Subcutaneous abdominal adipose tissue (tissue), 5 donors: ENCODE results near the gene CNOT1.
A peak's percentile ranks its signal among the peaks of the same experiment; 100 is the strongest.

Experiments used
- H3K27ac ChIP-seq: one replicate; pipeline ENCODE4 v1.7.0; 2013; ENCODE audit warnings: low read depth, mild to moderate bottlenecking, inconsistent platforms, low read length, moderate library complexity
- H3K27me3 ChIP-seq, 5 donors: one replicate each; pipeline ENCODE4 v1.7.0; 2013; ENCODE audit warnings: low read length in 5 of 5, inconsistent platforms in 1 of 5; ENCODE audit not compliant: control insufficient read depth in 5 of 5, insufficient read depth in 4 of 5
- H3K36me3 ChIP-seq, 5 donors: one replicate each; pipeline ENCODE4 v1.7.0; 2013; ENCODE audit warnings: low read length in 5 of 5; ENCODE audit not compliant: control insufficient read depth in 5 of 5, insufficient read depth in 5 of 5
- H3K4me1 ChIP-seq, 5 donors: one replicate each; pipeline ENCODE4 v1.7.0; 2013; ENCODE audit warnings: low read length in 5 of 5, mild to moderate bottlenecking in 3 of 5, moderate library complexity in 1 of 5; ENCODE audit not compliant: control insufficient read depth in 5 of 5, insufficient read depth in 5 of 5
- H3K4me3 ChIP-seq, 5 donors: one replicate each; pipeline ENCODE4 v1.7.0; 2013; ENCODE audit warnings: low read length in 5 of 5, low read depth in 1 of 5
- H3K9ac ChIP-seq, 5 donors: one replicate each; pipeline ENCODE4 v1.7.0; 2013; ENCODE audit warnings: low read length in 5 of 5, mild to moderate bottlenecking in 4 of 5, moderate library complexity in 3 of 5
- H3K9me3 ChIP-seq, 5 donors: one replicate each; pipeline ENCODE4 v1.7.0; 2013; ENCODE audit warnings: low read length in 5 of 5; ENCODE audit not compliant: control insufficient read depth in 5 of 5
- donor health status: healthy.
- donor health status: healthy.
- donor health status: healthy.
- donor health status: healthy.
- donor health status: healthy.

The CNOT1 gene

DNA sequence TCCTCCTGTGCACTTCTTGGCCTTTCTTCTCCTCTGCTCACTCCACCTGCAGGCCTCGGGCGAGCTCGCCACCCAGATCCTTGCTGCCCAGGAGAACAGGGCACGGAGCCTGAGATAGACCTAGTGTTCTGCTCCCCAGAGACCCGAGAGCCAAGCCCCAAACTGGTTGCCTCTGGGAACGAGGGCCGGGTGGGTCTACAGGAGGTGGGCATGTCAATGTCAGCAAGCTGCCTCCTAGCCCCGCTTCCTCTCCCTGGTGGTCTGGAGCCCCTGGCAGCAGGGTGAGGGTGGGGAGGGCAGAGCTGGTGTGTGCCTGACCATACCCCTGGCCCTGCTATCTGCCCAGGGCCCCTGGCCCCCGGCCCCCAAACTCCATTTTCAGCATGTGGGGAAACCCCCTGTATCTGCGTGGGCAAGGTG, 130.5 kb downstream of the CNOT1 start:
- Histone ChIP-seq H3K4me3 (no peak overlapping the region), H3K27ac (no peak overlapping the region), H3K36me3 (no peaks in the 10 kb centered on the region), H3K4me1 (peaks cover 0 to 26% (median 17%) of the 10 kb centered on the region in 5 donors), H3K9ac (no peak overlapping the region), H3K27me3 (peaks cover 37 to 64% (median 49%) of the 10 kb centered on the region in 5 donors), H3K9me3 (no peaks in the 10 kb centered on the region)

DNA sequence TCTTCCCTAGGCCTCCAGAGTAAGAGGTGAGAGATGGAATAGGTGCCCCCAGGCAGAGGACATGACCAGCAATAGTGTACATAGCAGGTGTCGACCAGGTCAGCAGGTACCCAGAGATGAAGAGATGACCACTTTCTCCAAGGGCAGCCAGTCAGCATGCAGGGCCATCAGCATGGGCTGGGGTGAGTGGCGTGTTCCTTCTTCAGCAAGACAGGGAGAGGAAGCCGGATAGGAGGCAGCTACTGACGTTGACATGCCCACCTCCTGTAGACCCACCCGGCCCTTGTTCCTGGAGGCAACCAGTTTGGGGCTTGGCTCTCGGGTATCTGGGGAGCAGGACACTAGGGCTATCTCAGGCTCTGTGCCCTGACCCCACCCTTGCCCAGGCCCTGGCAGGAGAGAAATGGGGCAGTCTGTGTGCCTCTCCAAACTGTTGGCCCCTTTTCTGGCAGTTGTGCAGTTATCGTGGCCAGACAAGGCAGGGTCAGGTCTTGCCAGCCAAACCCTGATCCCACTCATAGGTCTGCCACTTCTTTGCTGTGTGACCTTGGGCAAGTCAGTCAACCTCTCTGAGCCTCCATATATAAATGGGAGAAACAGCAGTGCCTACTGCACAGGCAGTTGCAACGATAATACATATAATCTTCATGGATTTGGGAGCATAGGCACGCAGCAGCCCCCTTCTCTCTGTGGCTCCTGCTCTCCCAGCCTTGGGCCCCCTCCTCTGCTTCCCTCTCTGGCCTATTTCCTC, 131.1 kb downstream of the CNOT1 start:
- H3K4me3 ChIP-seq = no peak overlapping the region
- peaks cover 37 to 58% (median 45%) of the 10 kb centered on the region in 5 donors for H3K27me3 ChIP-seq
- H3K27ac ChIP-seq = no peak overlapping the region
- no peak overlapping the region for H3K9ac ChIP-seq
- peaks cover 0 to 26% (median 17%) of the 10 kb centered on the region in 5 donors for H3K4me1 ChIP-seq
- H3K36me3 ChIP-seq = no peaks in the 10 kb centered on the region
- no peaks in the 10 kb centered on the region for H3K9me3 ChIP-seq

DNA sequence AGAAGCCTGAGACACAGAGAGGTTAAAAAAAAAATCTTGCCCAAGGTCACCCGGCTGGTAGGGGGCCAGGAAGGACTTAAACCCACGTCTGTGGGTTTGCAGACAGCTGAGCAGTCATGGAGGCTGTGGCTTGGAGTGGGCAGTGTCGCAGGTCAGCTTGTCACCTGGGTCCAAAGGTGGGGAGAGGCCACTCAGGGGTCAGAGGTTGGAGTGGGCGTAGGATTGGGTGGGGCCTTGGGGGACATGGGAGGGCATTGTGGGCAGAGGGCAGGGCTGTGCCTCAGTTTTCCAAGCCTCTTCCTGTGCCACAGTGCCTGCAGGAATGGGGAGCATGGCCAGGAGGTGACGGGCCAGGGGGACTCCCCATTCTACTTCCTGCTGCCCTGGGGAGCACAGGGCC, 131.7 kb downstream of the CNOT1 start:
- Histone ChIP-seq H3K27ac (no peak overlapping the region), H3K9me3 (no peaks in the 10 kb centered on the region), H3K9ac (no peak overlapping the region), H3K36me3 (no peaks in the 10 kb centered on the region), H3K4me1 (peaks cover 0 to 26% (median 17%) of the 10 kb centered on the region in 5 donors), H3K27me3 (peaks cover 34 to 52% (median 41%) of the 10 kb centered on the region in 5 donors), H3K4me3 (no peak overlapping the region)

DNA sequence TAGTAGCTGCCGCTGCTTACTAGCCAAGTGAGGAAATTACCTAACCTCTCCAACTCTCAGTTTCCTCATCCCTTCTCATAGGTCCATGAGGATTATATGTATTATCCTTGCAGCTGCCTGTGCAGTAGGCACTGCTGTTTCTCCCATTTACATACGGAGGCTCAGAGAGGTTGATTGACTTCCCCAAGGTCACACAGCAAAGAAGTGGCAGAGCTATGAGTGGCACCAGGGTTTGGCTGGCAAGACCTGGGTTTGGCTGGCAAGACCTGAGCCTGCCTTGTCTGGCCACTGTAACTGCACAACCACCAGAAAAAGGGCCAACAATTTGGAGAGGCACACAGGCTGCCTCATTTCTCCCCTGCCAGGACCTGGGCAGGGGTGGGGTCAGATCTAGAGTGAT, 132.2 kb downstream of the CNOT1 start:
- no peak overlapping the region for H3K27ac ChIP-seq
- H3K9me3 ChIP-seq = no peaks in the 10 kb centered on the region
- peaks cover 0 to 26% (median 17%) of the 10 kb centered on the region in 5 donors for H3K4me1 ChIP-seq
- H3K36me3 ChIP-seq = no peaks in the 10 kb centered on the region
- peaks cover 33 to 48% (median 36%) of the 10 kb centered on the region in 5 donors for H3K27me3 ChIP-seq
- H3K4me3 ChIP-seq = no peak overlapping the region
- H3K9ac ChIP-seq = no peak overlapping the region

DNA sequence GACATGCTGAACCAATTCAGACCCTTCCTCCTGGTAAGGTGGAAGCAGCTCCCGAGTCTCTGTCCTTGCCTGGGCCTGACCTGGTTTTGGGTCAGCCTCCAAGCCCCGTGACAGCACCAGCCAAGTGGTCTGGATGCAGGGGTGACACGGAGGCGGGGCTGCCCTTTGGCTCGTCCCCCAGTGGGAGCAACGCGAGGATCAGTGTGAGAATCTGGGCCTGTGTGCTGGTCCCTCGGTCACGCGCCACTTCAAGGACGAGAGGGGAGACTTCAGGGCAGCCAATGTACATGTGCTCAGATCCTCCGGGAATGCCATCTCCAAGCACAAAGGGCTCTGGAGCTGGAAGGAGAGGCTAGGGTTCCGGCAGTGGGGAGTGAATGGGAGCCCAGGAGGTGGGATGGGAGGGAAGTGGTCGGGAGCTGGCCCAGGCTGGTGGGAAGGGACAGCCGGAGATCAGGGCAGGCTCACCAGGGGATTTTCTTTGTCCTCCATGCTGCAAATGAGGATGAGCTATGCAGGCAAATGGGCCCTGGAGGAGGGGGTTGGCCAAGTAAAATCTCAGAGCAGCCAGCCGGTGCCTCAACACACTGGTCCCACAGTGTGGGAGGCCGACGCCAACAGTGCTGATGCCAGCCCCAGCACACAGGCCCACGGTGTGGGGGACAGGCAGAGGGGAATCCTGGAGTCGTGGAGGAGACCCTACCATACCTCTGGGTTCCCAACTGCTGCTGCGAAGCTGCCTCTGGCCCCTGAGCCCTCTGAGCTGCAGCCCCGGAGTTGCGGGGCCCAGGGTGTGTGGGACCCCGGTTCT, 133.9 kb downstream of the CNOT1 start:
- peak overlapping the region in 3 of 5 donors; percentile 12 to 26 (median 17) for H3K4me3 ChIP-seq
- H3K9me3 ChIP-seq = no peaks in the 10 kb centered on the region
- no peaks in the 10 kb centered on the region for H3K36me3 ChIP-seq
- H3K27ac ChIP-seq = no peak overlapping the region
- H3K4me1 ChIP-seq = peaks cover 0 to 16% (median 9%) of the 10 kb centered on the region in 5 donors
- H3K9ac ChIP-seq = peak overlapping the region in 1 of 5 donors; percentile 21
- H3K27me3 ChIP-seq = peaks cover 15 to 30% (median 19%) of the 10 kb centered on the region in 5 donors

DNA sequence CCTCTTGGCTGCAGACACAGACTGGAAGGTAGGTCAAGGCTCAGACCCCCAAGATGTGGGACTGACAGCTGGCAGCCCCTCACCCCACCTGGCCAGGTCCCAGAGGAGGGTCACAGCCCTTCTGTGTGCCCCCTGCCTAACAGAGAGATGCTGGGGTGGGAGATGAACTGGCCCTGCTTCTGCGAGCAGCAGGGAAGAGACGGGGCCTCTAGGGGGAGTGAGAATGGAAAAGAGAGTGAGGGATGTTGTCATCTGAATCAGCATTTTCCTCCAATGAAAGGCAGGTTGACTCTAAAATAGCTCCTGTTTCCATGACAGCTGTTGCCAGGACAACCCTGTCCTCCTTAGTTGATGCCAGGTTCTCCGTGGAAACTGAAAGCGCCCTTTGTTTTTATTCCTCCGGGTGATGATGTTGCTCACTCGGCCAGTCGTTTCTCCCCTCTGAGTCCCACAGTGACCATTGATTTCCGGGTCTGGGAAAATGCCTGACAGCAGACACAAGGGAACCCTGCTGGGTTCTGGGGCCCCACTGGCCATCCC, 134.6 kb downstream of the CNOT1 start:
- H3K9ac ChIP-seq = peak overlapping the region in 1 of 5 donors; percentile 21
- no peak overlapping the region for H3K27ac ChIP-seq
- peaks cover 0 to 11% (median 5%) of the 10 kb centered on the region in 5 donors for H3K4me1 ChIP-seq
- no peaks in the 10 kb centered on the region for H3K9me3 ChIP-seq
- H3K36me3 ChIP-seq = no peaks in the 10 kb centered on the region
- peaks cover 8 to 23% (median 12%) of the 10 kb centered on the region in 5 donors for H3K27me3 ChIP-seq
- peak overlapping the region in 3 of 5 donors; percentile 12 to 26 (median 17) for H3K4me3 ChIP-seq

DNA sequence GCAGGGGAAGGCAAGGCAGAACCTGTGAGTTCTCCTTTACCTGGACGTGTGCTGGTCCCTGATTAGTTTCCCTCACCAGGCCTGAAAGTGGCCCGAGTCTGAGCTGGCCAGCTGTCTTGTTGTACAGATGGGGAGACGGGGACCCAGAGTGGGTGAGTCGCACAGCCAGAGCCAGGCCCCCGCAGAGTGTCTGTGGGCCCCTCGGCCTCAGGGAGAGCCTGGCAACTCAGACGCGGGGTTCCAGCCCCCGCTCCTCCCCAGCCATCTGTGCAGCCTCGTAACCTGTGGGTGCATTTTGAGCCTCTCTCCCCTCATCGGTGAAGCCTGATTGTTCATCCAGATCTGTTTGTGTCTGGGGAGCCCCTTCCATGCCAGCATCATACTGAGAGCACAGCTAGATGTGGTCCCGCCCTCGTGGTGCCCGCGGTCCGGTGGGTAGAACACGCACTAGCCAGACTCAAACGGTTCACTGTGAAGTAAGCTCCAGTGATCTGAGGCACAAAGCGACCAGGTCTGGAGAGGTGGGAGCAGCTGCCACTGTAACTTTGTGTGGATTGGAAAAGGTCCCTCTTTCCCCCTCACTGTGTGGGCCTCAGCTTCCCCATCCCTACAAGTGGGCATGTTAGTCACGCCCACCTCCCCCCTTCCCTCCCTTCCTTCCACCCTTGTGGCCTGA, 135.7 kb downstream of the CNOT1 start:
- Histone ChIP-seq H3K9me3 (no peaks in the 10 kb centered on the region), H3K4me3 (no peak overlapping the region), H3K27me3 (peaks cover 3 to 13% (median 5%) of the 10 kb centered on the region in 5 donors), H3K9ac (no peak overlapping the region), H3K27ac (no peak overlapping the region), H3K4me1 (peaks cover 0 to 9% (median 4%) of the 10 kb centered on the region in 5 donors), H3K36me3 (no peaks in the 10 kb centered on the region)

DNA sequence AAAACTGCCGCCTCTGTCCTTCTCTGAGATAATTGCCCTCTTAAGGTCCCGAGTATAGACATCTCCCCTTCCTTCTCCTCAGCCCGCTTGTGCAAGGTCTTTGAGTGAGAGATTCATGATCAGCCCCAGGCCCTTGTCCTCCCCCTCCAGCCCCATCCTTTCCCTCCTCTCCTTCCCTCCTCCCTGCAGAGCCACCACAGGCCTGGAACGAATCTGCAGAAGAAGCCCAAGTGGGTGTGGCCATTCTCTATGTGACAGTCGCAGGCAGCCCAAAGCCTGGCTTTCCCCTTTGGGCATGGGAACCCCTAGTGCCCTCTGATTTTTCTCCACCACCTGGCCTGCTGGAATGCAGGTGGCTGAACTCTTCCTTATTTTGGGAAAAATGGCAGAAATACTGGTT, 136.9 kb downstream of the CNOT1 start:
- H3K9me3 ChIP-seq = no peaks in the 10 kb centered on the region
- peaks cover 0 to 11% (median 9%) of the 10 kb centered on the region in 5 donors for H3K4me1 ChIP-seq
- H3K27me3 ChIP-seq = peaks cover 0 to 8% (median 4%) of the 10 kb centered on the region in 5 donors
- no peak overlapping the region for H3K27ac ChIP-seq
- no peaks in the 10 kb centered on the region for H3K36me3 ChIP-seq
- no peak overlapping the region for H3K9ac ChIP-seq
- no peak overlapping the region for H3K4me3 ChIP-seq

DNA sequence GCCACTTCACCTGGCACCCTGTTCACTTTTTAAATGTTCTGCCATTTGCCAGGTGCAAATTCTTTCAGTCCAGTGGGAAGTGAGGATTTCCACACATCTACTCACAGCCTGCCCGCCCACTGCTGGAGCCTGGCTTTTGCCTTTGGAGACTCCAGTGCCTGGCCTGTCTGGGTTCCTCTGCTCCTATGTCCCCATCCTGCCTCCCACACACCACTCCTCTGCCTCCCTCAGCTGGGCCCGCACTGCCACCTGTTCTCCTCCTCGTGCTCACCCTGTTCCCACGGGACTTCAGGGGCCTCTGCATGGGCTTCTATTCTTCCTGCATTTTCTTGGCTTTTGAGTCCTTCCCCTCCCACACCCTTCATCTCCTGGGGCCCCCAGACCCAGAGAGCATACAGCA, 137.6 kb downstream of the CNOT1 start:
- Histone ChIP-seq H3K27ac (no peak overlapping the region), H3K4me1 (peaks cover 0 to 16% (median 13%) of the 10 kb centered on the region in 5 donors), H3K27me3 (peaks cover 0 to 8% (median 4%) of the 10 kb centered on the region in 5 donors), H3K9ac (no peak overlapping the region), H3K9me3 (no peaks in the 10 kb centered on the region), H3K36me3 (no peaks in the 10 kb centered on the region), H3K4me3 (no peak overlapping the region)
